Measurements from ENCODE around the gene CCDC57.

CCDC57 gene

GRCh38 chr17:82161216-82161615 lies 51.4 kb downstream of the CCDC57 start:
- TF ChIP-seq SIN3A (IDR thresholded peaks at IDR 0.05; ENCODE audit: borderline replicate concordance, insufficient read depth, low read length), result no peak
- TF ChIP-seq TAF1 (IDR thresholded peaks at IDR 0.05; ENCODE audit: borderline replicate concordance, insufficient read depth, low read length), result no peak
- TF ChIP-seq POLR2AphosphoS5 (IDR thresholded peaks at IDR 0.05; ENCODE audit: low read depth, low read length), result no peak
- TF ChIP-seq REST (IDR thresholded peaks at IDR 0.05; ENCODE audit: insufficient read depth in 1 of 2, low read depth in 2 of 2, low read length in 2 of 2), result no peak
- TF ChIP-seq FOXP2 (optimal IDR thresholded peaks at IDR 0.05; ENCODE audit: borderline replicate concordance, extremely low read depth, extremely low read length, insufficient read depth), result no peak

GRCh38 chr17:82160075-82160474 lies 52.6 kb downstream of the CCDC57 start:
- TF ChIP-seq FOXP2 (optimal IDR thresholded peaks at IDR 0.05; ENCODE audit: borderline replicate concordance, extremely low read depth, extremely low read length, insufficient read depth) (no peak), REST (IDR thresholded peaks at IDR 0.05; ENCODE audit: insufficient read depth in 1 of 2, low read depth in 2 of 2, low read length in 2 of 2) (no peak), POLR2AphosphoS5 (IDR thresholded peaks at IDR 0.05; ENCODE audit: low read depth, low read length) (no peak), TAF1 (IDR thresholded peaks at IDR 0.05; ENCODE audit: borderline replicate concordance, insufficient read depth, low read length) (no peak), SIN3A (IDR thresholded peaks at IDR 0.05; ENCODE audit: borderline replicate concordance, insufficient read depth, low read length) (no peak)

- TF ChIP-seq SIN3A (IDR thresholded peaks at IDR 0.05; ENCODE audit: borderline replicate concordance, insufficient read depth, low read length) (no peak), REST (IDR thresholded peaks at IDR 0.05; ENCODE audit: insufficient read depth in 1 of 2, low read depth in 2 of 2, low read length in 2 of 2) (no peak), FOXP2 (optimal IDR thresholded peaks at IDR 0.05; ENCODE audit: borderline replicate concordance, extremely low read depth, extremely low read length, insufficient read depth) (no peak), POLR2AphosphoS5 (IDR thresholded peaks at IDR 0.05; ENCODE audit: low read depth, low read length) (no peak), TAF1 (IDR thresholded peaks at IDR 0.05; ENCODE audit: borderline replicate concordance, insufficient read depth, low read length) (no peak)
Measured at GRCh38 chr17:82158825-82159224, 53.8 kb downstream of the CCDC57 start.

- TF ChIP-seq TAF1 (IDR thresholded peaks at IDR 0.05; ENCODE audit: borderline replicate concordance, insufficient read depth, low read length), result no peak
Measured at GRCh38 chr17:82157046-82158035, 55.3 kb downstream of the CCDC57 start.

- TF ChIP-seq REST (IDR thresholded peaks at IDR 0.05; ENCODE audit: insufficient read depth in 1 of 2, low read depth in 2 of 2, low read length in 2 of 2) (no peak), SIN3A (IDR thresholded peaks at IDR 0.05; ENCODE audit: borderline replicate concordance, insufficient read depth, low read length) (no peak), FOXP2 (optimal IDR thresholded peaks at IDR 0.05; ENCODE audit: borderline replicate concordance, extremely low read depth, extremely low read length, insufficient read depth) (no peak)
Measured at GRCh38 chr17:82156284-82156925, 56.2 kb downstream of the CCDC57 start.

Measured in PFSK-1 (cell line).